Brain microvascular endothelial cell (primary cell): ENCODE results near the gene ZNF462.

ENCODE experiments used
- DNase-seq: peaks from one replicate; pipeline ENCODE4 v3.0.0-alpha.2; 2020
- H3K27ac ChIP-seq: fragments of 250-450 bp; sonication (Bioruptor Pico); 2 replicates; pipeline ENCODE4 v1.5.1; 2020; ENCODE audit warnings: mild to moderate bottlenecking, moderate library complexity
- H3K27me3 ChIP-seq: fragments of 250-450 bp; sonication (Bioruptor Pico); replicated peaks from 2 replicates; pipeline ENCODE4 v1.5.1; 2020; ENCODE audit warnings: mild to moderate bottlenecking
- H3K36me3 ChIP-seq: fragments of 250-450 bp; sonication (Bioruptor Pico); replicated peaks from 2 replicates; pipeline ENCODE4 v1.5.1; 2020; ENCODE audit warnings: mild to moderate bottlenecking
- H3K4me3 ChIP-seq: 2 replicates; pipeline ENCODE4 v1.5.1; 2011; ENCODE audit warnings: low read depth, mild to moderate bottlenecking, control low read depth, low read length, moderate library complexity
- in situ Hi-C: cut with HindIII; loops from 2 replicates; pipeline ENCODE4 v1.10.0; 2017; ENCODE audit warnings: low sequenced_read_pairs, low pct_ligation_motif_present
- TF ChIP-seq, protein P1 (sequence below): IDR thresholded peaks from 2 replicates; pipeline ENCODE4 v1.5.1; 2011; ENCODE audit warnings: low read depth, mild to moderate bottlenecking, moderate library complexity, low read length, control low read depth, inconsistent platforms; ENCODE audit errors: missing control alignments

ZNF462 gene

GRCh38 chr9:106879439-106879882 is 16.5 kb downstream of the ZNF462 start:
- Histone ChIP-seq H3K36me3 (no peaks in the 10 kb centered on the region), H3K4me3 (no peak overlapping the region), H3K27ac (no peak overlapping the region), H3K27me3 (no peaks in the 10 kb centered on the region)
- in situ Hi-C loops: no loop called here
- TF ChIP-seq, protein P1, sequence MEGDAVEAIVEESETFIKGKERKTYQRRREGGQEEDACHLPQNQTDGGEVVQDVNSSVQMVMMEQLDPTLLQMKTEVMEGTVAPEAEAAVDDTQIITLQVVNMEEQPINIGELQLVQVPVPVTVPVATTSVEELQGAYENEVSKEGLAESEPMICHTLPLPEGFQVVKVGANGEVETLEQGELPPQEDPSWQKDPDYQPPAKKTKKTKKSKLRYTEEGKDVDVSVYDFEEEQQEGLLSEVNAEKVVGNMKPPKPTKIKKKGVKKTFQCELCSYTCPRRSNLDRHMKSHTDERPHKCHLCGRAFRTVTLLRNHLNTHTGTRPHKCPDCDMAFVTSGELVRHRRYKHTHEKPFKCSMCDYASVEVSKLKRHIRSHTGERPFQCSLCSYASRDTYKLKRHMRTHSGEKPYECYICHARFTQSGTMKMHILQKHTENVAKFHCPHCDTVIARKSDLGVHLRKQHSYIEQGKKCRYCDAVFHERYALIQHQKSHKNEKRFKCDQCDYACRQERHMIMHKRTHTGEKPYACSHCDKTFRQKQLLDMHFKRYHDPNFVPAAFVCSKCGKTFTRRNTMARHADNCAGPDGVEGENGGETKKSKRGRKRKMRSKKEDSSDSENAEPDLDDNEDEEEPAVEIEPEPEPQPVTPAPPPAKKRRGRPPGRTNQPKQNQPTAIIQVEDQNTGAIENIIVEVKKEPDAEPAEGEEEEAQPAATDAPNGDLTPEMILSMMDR: no peak
- DNase-seq: no peak

DNA sequence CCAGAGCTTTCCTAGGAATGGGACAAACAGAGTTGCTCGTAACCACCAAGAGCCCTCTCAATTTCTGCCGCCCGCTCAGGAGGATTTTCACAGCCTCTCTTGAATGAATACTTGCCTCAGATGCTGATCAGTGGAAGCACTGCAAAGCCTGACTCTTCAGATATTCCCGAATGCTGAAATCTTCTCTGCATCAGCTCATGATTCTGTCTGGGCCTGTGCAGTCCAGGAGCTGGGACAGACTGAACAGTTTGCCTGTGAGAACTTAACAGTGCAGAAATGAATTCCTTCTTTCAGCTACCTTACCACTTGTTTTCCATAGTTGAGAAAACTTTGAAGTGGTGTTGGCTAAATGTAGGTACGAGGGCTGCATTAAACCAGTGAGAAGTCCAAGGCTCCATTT is 17.1 kb downstream of the ZNF462 start:
- H3K27ac ChIP-seq: no peak overlapping the region
- no peaks in the 10 kb centered on the region for H3K36me3 ChIP-seq
- no peaks in the 10 kb centered on the region for H3K27me3 ChIP-seq
- TF ChIP-seq, protein P1: no peak
- in situ Hi-C loops: no loop called here
- no peak for DNase-seq
- no peak overlapping the region for H3K4me3 ChIP-seq

GRCh38 chr9:106880863-106881262 is 17.9 kb downstream of the ZNF462 start:
- TF ChIP-seq, protein P1: no peak
- no peak overlapping the region for H3K4me3 ChIP-seq
- no peaks in the 10 kb centered on the region for H3K36me3 ChIP-seq
- H3K27me3 ChIP-seq: no peaks in the 10 kb centered on the region
- H3K27ac ChIP-seq: no peak overlapping the region
- no peak for DNase-seq
- in situ Hi-C loops: no loop called here

DNA sequence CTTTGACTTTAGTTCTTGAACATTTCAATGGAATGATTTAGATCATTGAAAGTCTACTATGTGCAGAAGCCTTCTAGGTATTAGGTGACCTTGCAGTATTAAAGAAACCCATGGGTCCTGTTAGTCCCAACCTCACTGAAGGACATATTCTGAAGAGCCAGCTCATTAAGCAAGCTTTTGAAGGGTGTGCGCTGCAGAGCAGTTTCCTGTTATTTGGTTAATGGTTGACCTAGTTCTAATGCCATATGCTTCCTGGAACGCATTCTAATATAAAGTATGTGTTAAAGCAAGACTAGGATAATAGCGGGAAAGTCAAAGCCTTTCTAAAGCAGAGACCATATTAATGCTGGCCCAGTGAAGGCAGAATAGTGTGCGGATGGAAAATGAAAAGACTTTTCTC is 20.1 kb downstream of the ZNF462 start:
- Histone ChIP-seq H3K4me3 (no peak overlapping the region), H3K27ac (no peak overlapping the region), H3K36me3 (no peaks in the 10 kb centered on the region), H3K27me3 (no peaks in the 10 kb centered on the region)
- DNase-seq: no peak
- in situ Hi-C loops: no loop called here
- TF ChIP-seq, protein P1: no peak

- Histone ChIP-seq H3K4me3 (no peak overlapping the region), H3K36me3 (no peaks in the 10 kb centered on the region), H3K27ac (no peak overlapping the region), H3K27me3 (no peaks in the 10 kb centered on the region)
- TF ChIP-seq, protein P1: no peak
- DNase-seq: peak; percentile 20
- in situ Hi-C loops: no loop called here
Observed at GRCh38 chr9:106883626-106884190, 20.7 kb downstream of the ZNF462 start.

GRCh38 chr9:106885451-106885850 is 22.5 kb downstream of the ZNF462 start:
- TF ChIP-seq, protein P1: no peak
- H3K27ac ChIP-seq: no peak overlapping the region
- peak; percentile 81 for DNase-seq
- H3K4me3 ChIP-seq: no peak overlapping the region
- in situ Hi-C loops: no loop called here
- no peaks in the 10 kb centered on the region for H3K27me3 ChIP-seq
- no peaks in the 10 kb centered on the region for H3K36me3 ChIP-seq
